ENCODE data around the gene NRXN3. TPM values are rescaled to one million over a fixed set of nuclear protein-coding genes. Genes with fewer than 3 reads are reported as not detected.

NRXN3 gene
- total and polyA plus RNA-seq, 3 experiments from 2014 or later: not detected

DNA sequence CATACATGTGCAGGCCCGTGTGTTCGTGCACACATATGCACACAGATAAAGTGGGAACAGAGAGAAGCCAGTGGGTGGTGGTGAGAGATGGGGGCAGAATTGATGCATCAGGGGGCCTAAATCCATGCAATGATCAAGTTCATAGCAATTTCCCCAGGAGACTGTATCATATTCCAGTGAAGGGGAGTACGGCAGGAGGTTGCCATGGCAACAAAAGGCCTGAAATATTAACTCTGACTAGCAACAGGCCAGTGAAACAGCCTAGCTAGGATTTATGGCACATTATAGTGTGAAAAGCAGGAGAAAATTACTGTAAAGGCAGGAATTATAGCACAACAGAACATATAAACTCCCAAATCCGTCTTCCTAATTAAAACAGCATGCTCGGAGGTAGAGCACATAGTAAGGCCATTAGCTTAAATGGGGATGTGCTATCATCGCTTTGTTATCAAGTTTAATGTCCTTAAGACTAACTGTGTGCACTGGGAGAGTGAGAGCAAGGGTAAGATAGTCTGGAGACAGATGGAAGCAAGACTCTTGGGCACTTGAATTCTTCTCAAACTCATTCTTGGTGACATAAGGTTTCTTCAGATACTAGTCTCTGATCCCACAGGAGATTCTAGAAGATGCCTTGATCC is 1234.8 kb downstream of the NRXN3 start:
- Mint-ChIP-seq H3K4me3 (no peak overlapping the region), H3K36me3 (no peaks in the 10 kb centered on the region), H3K4me1 (no peaks in the 10 kb centered on the region), H3K27ac (no peak overlapping the region), H3K9me3 (peaks cover 0 to 6% (median 3%) of the 10 kb centered on the region in 5 donors), H3K27me3 (no peaks in the 10 kb centered on the region)
- no peak overlapping the region for H3K27ac ChIP-seq (ENCODE audit: low read depth, low read length)
- DNase-seq: no peak
- POLR2A ChIA-PET: no interaction called here
- no peak overlapping the region for H3K4me3 ChIP-seq (ENCODE audit: low read length)
- CTCF ChIA-PET: no interaction called here
- no peaks in the 10 kb centered on the region for H3K4me1 ChIP-seq (ENCODE audit: insufficient read depth, low read length)
- H3K9me3 ChIP-seq (ENCODE audit: low read length): no peaks in the 10 kb centered on the region
- H3K36me3 ChIP-seq (ENCODE audit: insufficient read depth, low read length): no peaks in the 10 kb centered on the region
- H3K27me3 ChIP-seq (ENCODE audit: insufficient read depth, low read length, poor library complexity, severe bottlenecking): no peaks in the 10 kb centered on the region

DNA sequence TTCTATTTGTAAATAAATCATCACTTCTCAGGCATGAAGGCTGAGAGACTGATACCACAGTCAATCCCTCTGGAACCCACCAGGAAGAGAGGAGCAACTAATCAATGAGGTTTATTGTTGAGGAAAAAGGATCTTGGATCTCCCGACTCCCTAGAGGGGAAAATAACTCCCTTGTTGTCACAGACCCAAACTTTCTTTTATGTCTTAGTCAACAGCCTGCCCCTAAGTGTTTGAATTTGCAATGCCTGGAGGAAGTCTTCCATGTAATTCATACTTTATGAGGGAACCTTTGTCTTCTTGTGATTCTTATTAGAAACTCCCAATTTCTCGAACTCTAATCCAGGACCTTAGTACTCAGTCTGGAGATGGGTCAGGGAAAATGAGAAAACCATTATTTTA is 1235.3 kb downstream of the NRXN3 start:
- Mint-ChIP-seq H3K4me1 (no peaks in the 10 kb centered on the region), H3K9me3 (peaks cover 0 to 6% (median 3%) of the 10 kb centered on the region in 5 donors), H3K4me3 (no peak overlapping the region), H3K36me3 (no peaks in the 10 kb centered on the region), H3K27me3 (no peaks in the 10 kb centered on the region), H3K27ac (no peak overlapping the region)
- Histone ChIP-seq H3K36me3 (ENCODE audit: insufficient read depth, low read length) (no peaks in the 10 kb centered on the region), H3K4me1 (ENCODE audit: insufficient read depth, low read length) (no peaks in the 10 kb centered on the region), H3K4me3 (ENCODE audit: low read length) (no peak overlapping the region), H3K27ac (ENCODE audit: low read depth, low read length) (no peak overlapping the region), H3K9me3 (ENCODE audit: low read length) (no peaks in the 10 kb centered on the region), H3K27me3 (ENCODE audit: insufficient read depth, low read length, poor library complexity, severe bottlenecking) (no peaks in the 10 kb centered on the region)
- ChIA-PET POLR2A (no interaction called here), CTCF (no interaction called here)
- no peak for DNase-seq

DNA sequence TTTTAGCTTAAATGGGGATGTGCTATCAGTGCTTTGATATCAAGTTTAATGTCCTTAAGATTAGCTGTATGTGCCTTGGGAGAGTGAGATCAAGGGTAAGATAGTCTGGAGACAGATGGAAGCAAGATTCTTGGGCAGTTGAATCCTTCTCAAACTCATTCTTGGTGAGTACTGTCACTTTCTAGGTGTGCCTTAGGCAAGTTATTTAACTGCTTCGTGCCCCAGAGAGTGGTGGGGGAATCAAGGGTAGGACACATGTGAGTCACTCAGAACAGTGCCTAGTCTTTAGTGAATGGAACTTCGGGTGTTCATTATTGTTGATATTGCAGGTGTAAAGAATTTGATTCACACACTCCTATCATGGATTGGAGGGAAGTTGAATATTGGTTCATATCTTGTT is 1237.4 kb downstream of the NRXN3 start:
- DNase-seq: no peak
- CTCF ChIA-PET: no interaction called here
- H3K9me3 ChIP-seq (ENCODE audit: low read length): no peaks in the 10 kb centered on the region
- POLR2A ChIA-PET: no interaction called here
- no peak overlapping the region for H3K27ac ChIP-seq (ENCODE audit: low read depth, low read length)
- Mint-ChIP-seq H3K27me3 (no peaks in the 10 kb centered on the region), H3K4me1 (no peaks in the 10 kb centered on the region), H3K27ac (no peak overlapping the region), H3K9me3 (peaks cover 0 to 6% (median 2%) of the 10 kb centered on the region in 5 donors), H3K4me3 (no peak overlapping the region), H3K36me3 (no peaks in the 10 kb centered on the region)
- no peaks in the 10 kb centered on the region for H3K27me3 ChIP-seq (ENCODE audit: insufficient read depth, low read length, poor library complexity, severe bottlenecking)
- no peaks in the 10 kb centered on the region for H3K36me3 ChIP-seq (ENCODE audit: insufficient read depth, low read length)
- no peak overlapping the region for H3K4me3 ChIP-seq (ENCODE audit: low read length)
- H3K4me1 ChIP-seq (ENCODE audit: insufficient read depth, low read length): no peaks in the 10 kb centered on the region

DNA sequence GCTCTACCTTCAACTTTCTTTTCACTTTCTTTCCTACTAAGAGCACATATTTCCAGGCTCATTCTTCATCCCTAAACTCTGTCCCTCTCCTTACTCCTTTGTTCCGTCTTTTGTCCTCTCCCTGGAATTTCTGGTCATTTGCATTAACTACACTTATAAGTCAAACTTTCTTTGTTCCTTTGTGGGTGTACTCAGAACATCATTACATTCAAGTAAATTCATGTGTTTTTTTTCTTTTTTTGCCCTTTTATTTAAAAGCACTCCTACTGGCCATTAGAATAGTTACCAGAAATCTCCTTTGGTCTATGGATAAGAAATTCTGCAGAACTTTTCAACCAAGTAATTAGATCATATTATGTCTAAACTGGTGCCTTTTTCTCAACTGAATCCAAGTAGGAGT is 1238.5 kb downstream of the NRXN3 start:
- peaks cover 0 to 6% (median 2%) of the 10 kb centered on the region in 5 donors for H3K9me3 Mint-ChIP-seq
- CTCF ChIA-PET: no interaction called here
- POLR2A ChIA-PET: no interaction called here
- Histone ChIP-seq H3K4me3 (ENCODE audit: low read length) (no peak overlapping the region), H3K36me3 (ENCODE audit: insufficient read depth, low read length) (no peaks in the 10 kb centered on the region), H3K27ac (ENCODE audit: low read depth, low read length) (no peak overlapping the region), H3K4me1 (ENCODE audit: insufficient read depth, low read length) (no peaks in the 10 kb centered on the region), H3K9me3 (ENCODE audit: low read length) (no peaks in the 10 kb centered on the region), H3K27me3 (ENCODE audit: insufficient read depth, low read length, poor library complexity, severe bottlenecking) (no peaks in the 10 kb centered on the region)
- no peaks in the 10 kb centered on the region for H3K27me3 Mint-ChIP-seq
- no peaks in the 10 kb centered on the region for H3K36me3 Mint-ChIP-seq
- no peaks in the 10 kb centered on the region for H3K4me1 Mint-ChIP-seq
- DNase-seq: no peak
- no peak overlapping the region for H3K27ac Mint-ChIP-seq
- no peak overlapping the region for H3K4me3 Mint-ChIP-seq

DNA sequence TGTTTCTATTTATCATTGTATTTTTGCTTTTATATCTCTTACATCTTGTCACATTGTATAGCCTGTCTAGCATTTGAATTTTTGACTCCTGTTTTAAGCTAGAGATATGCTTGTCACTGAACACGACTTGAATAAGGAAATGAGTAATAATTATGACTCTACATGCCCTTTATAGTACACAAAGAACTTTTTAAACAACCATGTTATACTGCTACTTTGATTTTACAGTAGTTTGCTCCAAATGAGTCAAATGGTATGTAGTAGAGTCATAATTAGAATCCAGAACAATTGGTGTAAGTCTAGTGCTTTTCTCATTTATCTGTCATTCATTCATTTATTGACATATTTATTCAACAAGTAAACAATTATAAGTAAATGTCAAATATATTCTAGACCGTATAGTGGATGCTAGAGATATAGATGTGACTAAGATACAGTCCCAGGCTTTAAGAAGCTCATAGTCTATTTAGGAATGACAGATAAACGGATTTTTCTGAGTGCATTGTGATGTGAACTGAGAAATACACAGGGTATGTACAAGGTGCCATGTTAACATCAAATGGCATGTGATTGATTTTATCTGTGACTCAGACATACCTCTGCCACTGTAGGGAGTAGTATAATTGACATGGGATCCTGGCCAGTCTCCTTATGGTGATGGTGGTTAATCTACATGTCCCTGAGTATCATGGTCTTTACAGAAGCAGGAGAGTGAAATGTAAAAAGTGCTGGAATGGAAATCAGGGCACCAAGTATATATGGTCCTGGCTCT is 1241.4 kb downstream of the NRXN3 start:
- H3K4me1 Mint-ChIP-seq: no peaks in the 10 kb centered on the region
- no peak overlapping the region for H3K27ac ChIP-seq (ENCODE audit: low read depth, low read length)
- H3K4me3 Mint-ChIP-seq: no peak overlapping the region
- H3K27ac Mint-ChIP-seq: no peak overlapping the region
- ChIA-PET POLR2A (no interaction called here), CTCF (no interaction called here)
- no peaks in the 10 kb centered on the region for H3K36me3 ChIP-seq (ENCODE audit: insufficient read depth, low read length)
- H3K4me3 ChIP-seq (ENCODE audit: low read length): no peak overlapping the region
- no peaks in the 10 kb centered on the region for H3K27me3 Mint-ChIP-seq
- no peaks in the 10 kb centered on the region for H3K9me3 ChIP-seq (ENCODE audit: low read length)
- no peak for DNase-seq
- H3K9me3 Mint-ChIP-seq: peaks cover 0 to 6% (median under 1%) of the 10 kb centered on the region in 5 donors
- H3K27me3 ChIP-seq (ENCODE audit: insufficient read depth, low read length, poor library complexity, severe bottlenecking): no peaks in the 10 kb centered on the region
- no peaks in the 10 kb centered on the region for H3K4me1 ChIP-seq (ENCODE audit: insufficient read depth, low read length)
- H3K36me3 Mint-ChIP-seq: no peaks in the 10 kb centered on the region

DNA sequence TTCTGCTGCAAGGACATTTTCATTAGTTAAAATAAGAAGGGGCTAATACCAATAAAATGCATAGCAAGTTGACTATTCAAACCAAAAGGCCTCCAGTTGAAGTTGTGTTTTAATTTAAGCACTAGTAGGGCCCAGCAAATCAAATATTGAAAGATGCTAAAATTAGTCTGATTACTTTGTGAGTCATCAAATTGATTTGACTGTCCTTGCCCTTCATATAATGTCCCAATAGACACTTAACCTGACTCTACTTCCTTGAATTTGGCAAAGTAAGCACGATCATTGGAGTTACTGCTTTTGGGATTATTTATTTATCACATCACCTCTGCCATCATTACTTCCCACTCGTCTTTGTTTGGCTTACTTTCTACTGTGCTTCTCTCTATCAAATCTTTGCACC is 1242.6 kb downstream of the NRXN3 start:
- no peaks in the 10 kb centered on the region for H3K9me3 ChIP-seq (ENCODE audit: low read length)
- no peaks in the 10 kb centered on the region for H3K36me3 ChIP-seq (ENCODE audit: insufficient read depth, low read length)
- H3K4me1 ChIP-seq (ENCODE audit: insufficient read depth, low read length): no peaks in the 10 kb centered on the region
- H3K27me3 ChIP-seq (ENCODE audit: insufficient read depth, low read length, poor library complexity, severe bottlenecking): no peaks in the 10 kb centered on the region
- H3K9me3 Mint-ChIP-seq: peaks cover 0 to 11% (median 0%) of the 10 kb centered on the region in 5 donors
- H3K36me3 Mint-ChIP-seq: no peaks in the 10 kb centered on the region
- no peak overlapping the region for H3K4me3 ChIP-seq (ENCODE audit: low read length)
- H3K4me3 Mint-ChIP-seq: no peak overlapping the region
- DNase-seq: no peak
- POLR2A ChIA-PET: no interaction called here
- H3K27me3 Mint-ChIP-seq: no peaks in the 10 kb centered on the region
- H3K27ac Mint-ChIP-seq: no peak overlapping the region
- CTCF ChIA-PET: no interaction called here
- H3K4me1 Mint-ChIP-seq: no peaks in the 10 kb centered on the region
- no peak overlapping the region for H3K27ac ChIP-seq (ENCODE audit: low read depth, low read length)

DNA sequence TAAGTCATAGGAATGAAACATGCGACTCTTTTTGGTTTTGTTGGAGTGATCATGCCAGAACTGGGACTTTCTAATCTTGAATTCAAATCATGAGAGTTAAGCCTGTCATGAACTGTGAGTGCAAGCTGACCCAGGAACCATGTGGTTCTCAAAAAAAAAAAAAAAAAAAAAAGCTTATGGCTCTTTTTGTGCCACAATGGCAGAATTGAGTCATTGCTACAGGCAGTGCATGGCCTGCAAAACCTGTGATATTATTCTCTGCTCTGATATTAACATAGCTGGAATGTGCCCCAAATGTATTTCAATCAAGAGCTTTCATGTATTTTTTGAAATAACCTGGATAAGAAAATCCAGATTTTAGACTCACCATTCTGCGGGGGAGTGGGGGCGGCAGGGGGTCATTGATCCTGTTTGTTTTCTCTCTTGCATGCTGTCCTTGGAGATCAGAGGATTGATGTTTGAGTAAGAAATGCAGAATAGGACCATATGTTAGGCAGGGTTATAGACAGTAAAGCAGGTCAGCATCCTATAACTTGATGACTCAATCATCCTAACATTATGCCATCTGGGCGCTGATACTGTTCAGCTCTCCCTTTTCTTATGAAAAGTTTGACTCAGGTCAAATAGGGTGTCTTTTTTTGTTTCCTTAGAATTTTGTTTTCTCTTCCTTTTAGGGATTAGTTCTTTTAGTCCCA is 1243.7 kb downstream of the NRXN3 start:
- Histone ChIP-seq H3K4me3 (ENCODE audit: low read length) (no peak overlapping the region), H3K36me3 (ENCODE audit: insufficient read depth, low read length) (no peaks in the 10 kb centered on the region), H3K9me3 (ENCODE audit: low read length) (no peaks in the 10 kb centered on the region), H3K27ac (ENCODE audit: low read depth, low read length) (no peak overlapping the region), H3K4me1 (ENCODE audit: insufficient read depth, low read length) (no peaks in the 10 kb centered on the region), H3K27me3 (ENCODE audit: insufficient read depth, low read length, poor library complexity, severe bottlenecking) (no peaks in the 10 kb centered on the region)
- H3K27me3 Mint-ChIP-seq: no peaks in the 10 kb centered on the region
- H3K36me3 Mint-ChIP-seq: no peaks in the 10 kb centered on the region
- no peak for DNase-seq
- no peak overlapping the region for H3K4me3 Mint-ChIP-seq
- H3K9me3 Mint-ChIP-seq: peaks cover 0 to 18% (median 3%) of the 10 kb centered on the region in 5 donors
- no peak overlapping the region for H3K27ac Mint-ChIP-seq
- ChIA-PET CTCF (no interaction called here), POLR2A (no interaction called here)
- no peaks in the 10 kb centered on the region for H3K4me1 Mint-ChIP-seq

DNA sequence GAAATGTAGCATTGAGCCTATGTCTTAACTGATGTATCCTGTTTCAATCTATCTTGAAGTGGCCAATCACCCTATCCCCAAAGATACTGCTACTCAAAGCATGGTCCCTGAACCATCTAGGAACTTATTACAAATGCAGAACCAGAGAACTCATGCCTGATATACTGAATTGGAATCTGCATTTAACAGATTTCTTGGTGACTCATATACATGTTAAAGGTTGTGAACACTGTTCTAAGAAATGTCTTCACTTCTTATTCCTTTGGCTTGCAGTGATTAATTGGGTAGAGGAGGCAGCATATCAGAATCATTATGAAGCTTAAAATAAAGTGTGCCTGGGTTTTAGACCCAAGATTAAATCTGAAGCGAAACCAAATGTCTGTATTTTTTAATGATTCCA is 1245.6 kb downstream of the NRXN3 start:
- ChIA-PET POLR2A (no interaction called here), CTCF (no interaction called here)
- Mint-ChIP-seq H3K27me3 (no peaks in the 10 kb centered on the region), H3K9me3 (peaks cover 0 to 22% (median 4%) of the 10 kb centered on the region in 5 donors), H3K27ac (no peak overlapping the region), H3K4me3 (no peak overlapping the region), H3K4me1 (no peaks in the 10 kb centered on the region), H3K36me3 (no peaks in the 10 kb centered on the region)
- Histone ChIP-seq H3K4me3 (ENCODE audit: low read length) (no peak overlapping the region), H3K9me3 (ENCODE audit: low read length) (no peaks in the 10 kb centered on the region), H3K27me3 (ENCODE audit: insufficient read depth, low read length, poor library complexity, severe bottlenecking) (no peaks in the 10 kb centered on the region), H3K4me1 (ENCODE audit: insufficient read depth, low read length) (no peaks in the 10 kb centered on the region), H3K36me3 (ENCODE audit: insufficient read depth, low read length) (no peaks in the 10 kb centered on the region), H3K27ac (ENCODE audit: low read depth, low read length) (no peak overlapping the region)
- DNase-seq: no peak

All from CD8-positive, alpha-beta memory T cell (primary cell).